Suppressor macrophage treated with lipopolysaccharide for 4 hours (primary cell): ENCODE results near the gene REL.
"Not testable (repeated sequence)": the region's sequence is repeated elsewhere in the genome, so short reads cannot be mapped to it uniquely, and the experiment has no call there.

Source experiments
- DNase-seq: peaks from one replicate; pipeline ENCODE4 v3.0.0-alpha.2; 2020

REL gene

DNA sequence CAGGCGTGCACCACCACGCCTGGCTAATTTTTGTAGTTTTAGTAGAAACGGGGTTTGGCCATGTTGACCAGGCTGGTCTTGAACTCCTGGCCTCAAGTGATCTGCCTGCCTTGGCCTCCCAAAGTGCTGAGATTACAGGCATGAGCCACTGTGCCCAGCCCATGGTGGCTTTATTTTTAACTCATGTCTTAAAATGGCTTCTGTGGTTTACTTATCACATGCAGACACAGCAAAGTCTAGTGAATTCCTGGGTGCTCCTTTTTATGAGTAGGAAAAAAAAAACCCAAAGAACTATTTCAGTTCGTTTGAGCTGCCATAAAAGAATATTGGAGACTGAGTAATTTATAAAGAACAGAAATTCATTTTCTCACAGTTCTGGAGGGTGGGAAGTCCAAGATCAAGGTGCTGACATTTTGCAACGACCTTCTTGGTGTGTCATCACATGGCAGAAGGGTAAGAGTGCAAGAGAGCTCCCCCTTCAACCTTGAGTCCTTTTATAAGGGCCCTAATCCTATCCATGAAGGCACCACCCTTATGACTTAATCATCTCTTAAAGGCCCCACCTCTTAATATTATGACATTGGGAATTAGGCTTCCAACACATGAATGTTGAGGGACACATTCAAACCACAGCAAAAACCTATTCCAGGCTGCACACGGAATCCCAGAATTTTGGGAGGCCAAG is 12.6 kb upstream of the REL start:
- no peak for DNase-seq

GRCh38 chr2:60872510-60872928 is 8.9 kb upstream of the REL start:
- DNase-seq, result peak; percentile 74

GRCh38 chr2:60873381-60873780 is 8.0 kb upstream of the REL start:
- DNase-seq, result no peak

DNA sequence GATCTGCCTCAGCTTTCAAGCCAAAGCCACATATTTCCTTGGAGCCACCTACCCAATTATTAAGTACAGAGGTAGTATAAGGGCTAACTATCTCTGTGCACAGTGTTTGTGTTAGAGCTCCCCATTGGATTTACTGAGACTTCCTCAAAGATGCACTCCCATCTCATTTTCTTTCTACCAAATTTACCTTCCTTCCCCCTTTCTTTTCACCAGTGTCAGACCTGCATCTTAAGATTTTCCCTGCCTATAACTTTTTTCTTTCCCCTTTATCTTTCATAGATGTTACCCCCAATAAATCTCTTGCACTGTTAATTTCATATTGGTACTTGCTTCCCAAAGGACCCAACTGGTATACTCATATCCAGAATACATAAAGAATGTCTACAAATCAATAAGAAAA is 5.9 kb upstream of the REL start:
- DNase-seq, result no peak

DNA sequence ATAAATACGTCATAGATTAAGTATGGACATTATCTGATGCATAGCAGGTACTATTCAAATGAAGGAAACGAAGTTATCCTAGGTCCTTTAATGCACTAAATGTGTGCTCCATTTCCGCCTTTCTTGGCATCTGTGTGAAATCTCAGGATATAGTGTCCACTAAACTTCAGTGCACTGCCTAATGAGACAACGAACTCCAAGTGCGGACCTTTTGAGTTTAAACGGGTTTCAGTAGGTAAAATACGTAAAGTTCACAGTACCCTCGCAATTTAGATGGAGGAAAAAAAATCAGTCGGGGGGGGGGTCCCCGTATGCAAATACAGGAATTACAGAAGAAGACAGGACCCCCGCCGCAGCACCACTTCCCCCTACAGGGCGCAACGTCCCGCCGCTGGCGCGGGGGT is 729 bp upstream of the REL start:
- no peak for DNase-seq

GRCh38 chr2:60882971-60883753 is 1.8 kb downstream of the REL start:
- DNase-seq, result peak; percentile 89

DNA sequence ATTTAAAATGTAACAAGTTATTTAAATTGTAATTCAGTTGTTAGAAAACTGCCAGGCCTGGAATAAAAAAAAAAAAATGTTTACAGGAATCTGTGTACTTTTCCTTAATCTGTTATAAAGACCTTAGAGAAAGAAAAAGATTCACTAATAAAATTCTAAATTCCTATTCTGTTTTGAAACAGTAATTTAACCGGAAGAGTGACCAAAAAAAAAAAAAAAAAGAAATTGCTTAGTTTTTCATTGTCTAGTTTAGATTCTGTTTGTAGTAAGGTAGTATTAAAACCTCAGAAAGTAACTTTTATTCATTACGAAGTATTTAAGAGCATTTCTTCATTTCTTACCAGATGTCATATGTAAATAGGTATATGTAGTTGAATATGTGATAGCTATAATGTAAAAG is 2.5 kb downstream of the REL start:
- DNase-seq, result no peak

DNA sequence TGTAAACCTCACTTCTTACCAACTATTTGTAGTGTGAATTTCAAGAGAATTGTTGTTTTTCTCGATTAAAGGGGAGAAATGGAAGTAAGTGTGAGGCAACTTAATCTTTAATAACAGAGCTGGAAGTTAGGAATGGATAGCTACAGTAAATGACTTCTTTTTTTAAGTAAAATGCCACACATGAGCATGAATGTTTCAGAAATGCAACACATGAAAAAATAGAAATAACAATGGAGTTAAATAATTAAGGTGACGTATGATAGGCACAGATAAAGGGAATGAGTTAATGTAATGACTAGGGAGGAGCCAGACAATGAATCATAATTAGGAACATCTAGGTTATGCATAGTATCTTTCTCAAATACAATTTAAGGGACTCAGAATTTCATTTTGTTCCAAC is 3.4 kb downstream of the REL start:
- DNase-seq, result peak; percentile 65

DNA sequence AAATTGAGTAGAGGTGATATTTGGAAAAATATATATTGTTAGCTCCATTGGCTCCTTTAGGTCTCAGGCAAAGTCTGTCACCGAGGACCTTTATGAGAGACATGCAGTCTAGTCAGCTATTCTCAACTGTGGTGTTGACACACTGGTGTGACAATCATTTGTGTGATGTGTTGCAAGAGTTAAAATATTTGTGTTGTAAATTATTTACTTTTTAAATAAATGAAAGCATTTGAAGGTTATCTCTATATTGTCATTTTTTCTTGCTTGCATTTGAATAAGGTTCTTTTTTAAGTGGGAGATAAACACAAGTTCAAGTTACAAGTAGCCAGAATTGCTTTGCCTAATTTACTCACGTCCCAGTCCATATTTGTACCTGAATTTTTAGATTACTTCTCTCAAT is 4.3 kb downstream of the REL start:
- DNase-seq, result peak; percentile 79

GRCh38 chr2:60886991-60887390 is 5.6 kb downstream of the REL start:
- peak; percentile 55 for DNase-seq

- DNase-seq, result peak; percentile 72
Measured at GRCh38 chr2:60888853-60889252, 7.5 kb downstream of the REL start.

DNA sequence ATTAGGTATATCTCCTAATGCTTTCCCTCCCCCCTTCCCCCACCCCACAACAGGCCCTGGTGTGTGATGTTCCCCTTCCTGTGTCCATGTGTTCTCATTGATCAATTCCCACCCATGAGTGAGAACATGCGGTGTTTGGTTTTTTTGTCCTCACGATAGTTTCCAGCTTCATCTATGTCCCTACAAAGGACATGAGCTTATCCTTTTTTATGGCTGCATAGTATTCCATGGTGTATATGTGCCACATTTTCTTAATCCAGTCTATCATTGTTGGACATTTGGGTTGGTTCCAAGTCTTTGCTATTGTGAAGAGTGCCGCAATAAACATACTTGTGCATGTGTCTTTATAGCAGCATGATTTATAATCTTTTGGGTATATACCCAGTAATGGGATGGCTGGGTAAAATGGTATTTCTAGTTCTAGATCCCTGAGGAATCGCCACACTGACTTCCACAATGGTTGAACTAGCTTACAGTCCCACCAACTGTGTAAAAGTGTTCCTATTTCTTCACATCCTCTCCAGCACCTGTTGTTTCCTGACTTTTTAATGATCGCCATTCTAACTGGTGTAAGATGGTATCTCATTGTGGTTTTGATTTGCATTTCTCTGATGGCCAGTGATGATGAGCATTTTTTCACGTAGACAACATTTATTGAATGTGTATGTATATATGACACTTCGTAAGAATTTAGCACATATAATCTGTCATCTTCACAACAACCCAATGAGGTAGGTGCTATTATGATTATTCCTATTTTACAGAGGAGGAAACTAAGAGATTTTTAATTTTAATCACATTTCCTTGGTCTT is 8.4 kb downstream of the REL start:
- not testable (repeated sequence) for DNase-seq

DNA sequence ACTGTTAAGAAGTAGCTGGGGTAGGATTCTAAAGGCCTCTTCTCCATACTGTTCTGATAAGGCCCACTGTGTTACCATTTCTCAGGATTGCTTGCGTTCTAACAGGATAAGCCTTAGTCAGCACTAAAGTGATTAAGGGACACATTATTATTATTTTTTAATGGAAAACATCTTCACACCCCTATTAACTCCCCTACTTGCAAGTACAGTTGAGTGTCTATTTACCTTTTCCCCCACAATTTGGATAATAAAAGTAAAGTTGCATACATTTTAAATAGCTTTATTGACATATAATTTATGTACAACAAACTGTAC is 9.0 kb downstream of the REL start:
- DNase-seq, result no peak

GRCh38 chr2:60891180-60891579 is 9.8 kb downstream of the REL start:
- DNase-seq, result no peak

- DNase-seq, result no peak
Measured at GRCh38 chr2:60898567-60898966, 17.2 kb downstream of the REL start.

DNA sequence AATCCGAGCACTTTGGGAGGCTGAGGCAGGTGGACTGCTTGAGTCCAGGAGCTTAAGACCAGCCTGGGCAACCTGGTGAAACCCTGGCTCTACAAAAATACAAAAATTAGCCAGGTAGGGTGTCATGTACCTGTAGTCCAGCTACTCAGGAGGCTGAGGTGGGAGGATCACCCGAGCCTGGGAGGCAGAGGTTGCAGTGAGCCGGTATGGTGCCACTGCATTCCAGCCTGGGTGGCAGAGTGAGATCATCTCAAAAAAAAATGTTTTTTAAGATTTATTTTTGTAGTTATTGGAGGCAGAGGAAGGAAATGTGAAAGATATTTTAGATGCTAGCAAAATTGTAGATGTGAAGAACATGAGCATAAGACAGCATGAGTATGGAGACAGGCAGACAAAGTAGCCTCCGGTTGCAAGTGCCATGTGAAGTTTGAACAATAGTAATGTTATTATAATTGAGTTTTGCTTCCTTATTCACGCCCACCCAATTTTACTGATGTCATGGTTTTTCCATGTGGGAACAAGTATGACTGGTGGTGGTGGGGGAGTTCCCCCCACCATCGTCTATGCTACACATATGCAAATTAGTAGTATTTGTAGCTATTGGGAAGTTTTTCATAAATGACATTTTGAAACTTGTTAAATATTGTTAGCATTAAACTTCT is 18.0 kb downstream of the REL start:
- peak; percentile 93 for DNase-seq

GRCh38 chr2:60899892-60900249 is 18.5 kb downstream of the REL start:
- DNase-seq, result no peak

DNA sequence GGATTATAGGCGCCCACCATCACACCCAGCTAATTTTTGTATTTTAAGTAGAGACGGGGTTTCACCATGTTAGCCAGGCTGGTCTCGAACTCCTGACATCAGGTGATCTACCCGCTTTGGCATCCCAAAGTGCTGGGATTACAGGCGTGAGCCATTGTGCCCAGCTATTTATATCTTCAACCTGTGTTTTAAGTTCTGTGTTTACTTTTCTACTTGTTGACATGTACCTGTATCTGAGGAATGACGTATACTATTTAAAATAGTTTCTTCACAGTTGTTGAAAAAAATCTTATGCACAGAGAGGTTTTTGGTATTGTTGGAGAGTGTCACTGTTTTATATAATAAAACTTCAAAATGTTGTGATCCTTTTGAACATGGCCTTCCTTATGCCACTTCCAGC is 19.9 kb downstream of the REL start:
- DNase-seq, result not testable (repeated sequence)

GRCh38 chr2:60905867-60906266 is 24.5 kb downstream of the REL start:
- DNase-seq, result peak; percentile 56

DNA sequence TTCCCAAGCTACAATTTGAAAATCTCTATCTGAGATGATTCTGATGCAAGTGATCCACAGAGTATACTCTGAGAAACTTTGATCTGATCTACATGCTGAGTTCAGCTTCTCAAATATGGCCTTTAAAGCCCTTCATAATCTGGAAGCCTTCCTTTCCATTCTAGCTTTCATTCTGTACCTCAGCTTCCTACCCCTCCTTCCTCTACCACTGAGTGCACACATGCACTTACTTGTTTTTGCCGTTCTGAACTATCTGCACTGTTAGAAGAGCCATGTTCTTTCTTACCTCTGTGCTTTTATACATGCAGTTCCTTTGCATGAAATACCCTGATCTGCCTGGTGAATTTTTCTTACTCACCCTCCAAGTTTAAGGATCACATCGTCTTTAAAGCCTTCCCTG is 25.0 kb downstream of the REL start:
- no peak for DNase-seq

GRCh38 chr2:60907329-60907728 is 26.0 kb downstream of the REL start:
- DNase-seq, result no peak

- peak; percentile 40 for DNase-seq
Measured at GRCh38 chr2:60925994-60926740, 44.8 kb downstream of the REL start.
